Cerebellar nuclear complex (tissue), 1 donor: ENCODE measurements around the gene CBX7.
"Not testable (repeated sequence)": the region's sequence is repeated elsewhere in the genome, so short reads cannot be mapped to it uniquely, and the experiment has no call there.

Experiments used
- DNase-seq, 2 experiments: peaks; one replicate each; lab custom pipeline; 2025; lab: John Stamatoyannopoulos, UW

Gene CBX7

DNA sequence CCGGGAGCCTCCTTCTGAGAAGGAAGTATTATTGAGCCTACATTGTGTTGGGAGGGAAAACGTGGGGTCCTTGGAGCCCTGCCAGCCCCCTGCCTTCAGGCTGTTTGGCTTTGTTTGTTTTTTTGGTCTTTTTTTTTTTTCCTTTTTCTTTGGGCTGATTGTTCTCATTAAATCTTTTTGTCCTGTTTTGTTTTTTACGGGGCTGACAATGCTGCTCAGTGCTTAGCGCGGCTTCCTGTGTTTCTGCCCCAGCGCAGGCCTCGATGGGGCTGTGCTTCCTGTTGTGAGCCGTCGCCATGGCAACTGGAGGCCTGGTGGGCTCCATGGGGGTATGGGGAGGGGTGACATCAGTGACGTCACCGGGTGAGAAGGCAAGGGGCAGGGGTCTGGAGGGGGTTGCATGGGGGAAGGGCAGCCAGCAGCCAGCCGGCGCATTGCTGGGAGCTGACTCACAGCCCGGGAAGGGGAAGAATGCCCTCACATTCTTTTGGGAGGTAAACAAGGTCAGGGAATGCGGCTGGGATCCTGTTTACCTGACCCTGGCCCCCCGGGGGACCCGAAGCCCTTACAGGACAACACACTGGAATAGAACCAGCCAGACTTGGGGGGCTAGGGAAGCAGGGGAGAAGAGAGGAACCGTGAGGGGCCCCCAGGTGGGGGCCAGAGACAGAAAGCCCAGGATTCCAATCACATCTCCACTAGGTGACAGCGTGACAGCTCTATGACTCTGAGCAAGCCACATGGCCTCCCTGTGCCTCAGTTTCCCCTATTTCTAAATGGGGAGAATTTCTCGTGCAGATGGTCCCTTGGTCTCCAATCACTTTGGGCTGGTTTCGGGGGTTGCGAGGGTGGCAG, 22.2 kb upstream of the CBX7 start:
- DNase-seq: no peak

DNA sequence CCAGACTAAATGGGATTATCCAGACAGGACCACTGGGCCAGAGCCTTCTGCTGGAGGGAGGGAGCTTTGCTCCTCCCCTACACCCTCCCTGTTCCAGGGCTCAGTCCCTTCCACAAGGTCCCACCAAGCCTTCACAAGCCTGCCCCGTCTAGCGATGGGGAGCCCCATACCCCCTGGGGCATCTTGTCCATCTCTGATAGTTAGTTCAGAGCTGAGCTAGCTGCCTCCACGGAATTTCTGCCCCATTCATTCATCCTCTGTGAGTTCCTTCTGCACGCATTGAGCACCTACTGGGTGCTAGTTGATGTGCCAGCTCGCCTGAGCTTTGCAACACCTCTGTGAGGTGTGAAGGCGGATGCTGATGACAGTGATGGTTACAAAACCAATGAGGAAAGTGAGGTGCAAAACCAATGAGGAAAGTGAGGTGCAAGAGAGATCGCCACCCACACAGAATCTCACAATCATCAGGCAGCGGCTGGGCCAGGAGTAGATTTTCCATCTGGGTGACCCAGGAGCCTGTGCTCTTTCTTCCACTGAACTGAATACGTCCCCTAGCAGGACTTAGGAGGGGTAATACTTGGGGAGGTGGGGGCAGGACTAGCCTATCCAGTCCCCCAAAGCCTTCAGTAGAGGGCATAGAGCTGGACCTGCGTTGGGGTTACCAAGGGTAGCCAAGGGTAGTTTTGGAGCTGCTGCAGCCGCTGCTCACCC, 21.5 kb upstream of the CBX7 start:
- no peak for DNase-seq

DNA sequence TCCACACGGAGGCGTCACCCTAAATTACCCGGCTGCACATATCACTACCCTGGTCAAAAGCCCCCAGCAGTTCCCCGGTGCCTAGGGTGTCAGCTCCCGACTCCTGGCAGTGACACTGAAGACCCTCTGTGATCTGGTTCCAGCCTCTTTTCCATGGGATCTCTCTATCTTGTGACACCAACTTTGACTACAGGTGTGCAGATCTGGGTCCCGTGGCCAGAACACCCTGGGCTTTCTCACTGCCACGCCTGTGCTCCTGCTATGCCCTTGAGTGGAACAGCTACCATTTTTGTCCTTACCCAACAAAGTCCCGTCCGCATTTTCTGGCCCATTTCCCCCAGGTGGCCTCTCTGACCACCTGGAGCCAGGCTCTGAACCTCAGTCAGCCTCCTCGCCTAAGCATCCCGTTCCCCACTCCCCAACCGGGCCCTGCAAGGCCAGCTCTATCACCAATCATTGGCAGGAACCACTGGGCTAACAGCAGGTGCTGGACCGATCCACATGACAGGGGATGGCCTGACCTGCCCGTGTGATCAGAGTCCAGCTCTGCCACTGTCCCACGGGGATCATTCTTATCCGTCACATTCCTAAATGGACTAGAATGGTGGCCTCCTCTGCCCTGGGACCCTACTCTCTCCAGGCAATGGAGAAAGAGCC, 20.7 kb upstream of the CBX7 start:
- no peak for DNase-seq

DNA sequence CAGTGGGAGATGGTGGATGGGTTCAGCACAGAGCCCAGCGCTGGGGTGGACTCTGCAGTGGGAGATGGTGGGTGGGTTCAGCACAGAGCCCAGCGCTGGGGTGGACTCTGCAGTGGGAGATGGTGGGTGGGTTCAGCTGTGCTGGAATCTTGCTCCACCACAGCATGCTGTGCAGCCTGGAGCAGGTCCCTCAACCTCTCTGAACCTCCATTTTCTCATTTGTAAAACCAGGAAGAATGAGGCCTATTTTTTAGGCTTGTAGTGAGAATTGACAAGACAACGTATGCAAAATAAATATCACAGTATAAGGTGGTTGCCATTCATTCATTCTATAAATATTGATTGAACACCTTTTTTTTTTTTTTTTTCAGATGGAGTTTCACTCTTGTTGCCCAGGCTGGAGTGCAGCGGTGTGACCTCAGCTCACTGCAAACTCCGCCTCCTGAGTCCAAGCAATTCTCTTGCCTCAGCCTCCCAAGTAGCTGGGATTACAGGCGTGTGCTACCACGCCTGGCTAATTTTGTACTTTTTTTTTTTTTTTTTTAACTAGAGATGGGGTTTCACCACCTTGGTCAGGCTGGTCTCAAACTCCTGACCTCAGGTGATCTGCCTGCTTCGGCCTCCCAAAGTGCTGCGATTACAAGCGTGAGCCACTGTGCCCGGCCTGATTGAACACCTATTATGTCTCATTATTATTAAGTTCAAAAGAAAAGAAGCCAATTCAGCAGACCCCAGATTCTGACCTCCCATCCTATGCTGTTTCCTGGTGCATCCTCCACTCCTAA, 20.0 kb upstream of the CBX7 start:
- DNase-seq: not testable (repeated sequence)

DNA sequence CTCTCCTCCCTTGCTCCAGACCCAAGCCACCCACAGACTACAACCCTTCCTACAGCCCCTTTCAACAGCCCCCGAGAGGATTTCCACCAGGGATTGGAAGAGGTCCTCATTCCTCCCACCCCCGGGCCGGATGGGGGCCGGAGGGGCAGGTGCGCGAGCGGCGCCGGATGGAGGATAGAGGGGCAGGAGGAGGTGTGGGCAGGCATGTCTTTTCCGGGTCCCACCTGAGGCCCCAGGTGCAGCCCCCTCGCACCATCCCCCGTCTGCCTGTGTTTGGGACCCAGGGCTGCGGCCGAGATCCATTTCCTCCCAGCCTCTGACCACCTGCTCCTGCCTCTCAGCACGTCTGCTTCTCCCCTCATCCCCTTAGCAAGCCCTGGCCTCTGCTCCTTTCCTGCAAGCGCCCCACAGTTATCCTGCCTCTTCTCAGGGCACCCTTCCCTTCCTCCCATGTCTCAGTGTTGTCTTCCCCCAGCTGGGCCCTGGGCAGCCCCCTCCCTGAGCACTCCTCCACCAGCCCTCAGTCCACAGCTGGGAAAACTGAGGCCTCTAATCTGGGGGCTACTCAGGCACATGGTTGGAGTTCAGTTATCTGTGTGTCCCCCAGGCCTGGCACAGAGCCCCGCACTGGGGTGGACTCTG, 19.3 kb upstream of the CBX7 start:
- DNase-seq: no peak

DNA sequence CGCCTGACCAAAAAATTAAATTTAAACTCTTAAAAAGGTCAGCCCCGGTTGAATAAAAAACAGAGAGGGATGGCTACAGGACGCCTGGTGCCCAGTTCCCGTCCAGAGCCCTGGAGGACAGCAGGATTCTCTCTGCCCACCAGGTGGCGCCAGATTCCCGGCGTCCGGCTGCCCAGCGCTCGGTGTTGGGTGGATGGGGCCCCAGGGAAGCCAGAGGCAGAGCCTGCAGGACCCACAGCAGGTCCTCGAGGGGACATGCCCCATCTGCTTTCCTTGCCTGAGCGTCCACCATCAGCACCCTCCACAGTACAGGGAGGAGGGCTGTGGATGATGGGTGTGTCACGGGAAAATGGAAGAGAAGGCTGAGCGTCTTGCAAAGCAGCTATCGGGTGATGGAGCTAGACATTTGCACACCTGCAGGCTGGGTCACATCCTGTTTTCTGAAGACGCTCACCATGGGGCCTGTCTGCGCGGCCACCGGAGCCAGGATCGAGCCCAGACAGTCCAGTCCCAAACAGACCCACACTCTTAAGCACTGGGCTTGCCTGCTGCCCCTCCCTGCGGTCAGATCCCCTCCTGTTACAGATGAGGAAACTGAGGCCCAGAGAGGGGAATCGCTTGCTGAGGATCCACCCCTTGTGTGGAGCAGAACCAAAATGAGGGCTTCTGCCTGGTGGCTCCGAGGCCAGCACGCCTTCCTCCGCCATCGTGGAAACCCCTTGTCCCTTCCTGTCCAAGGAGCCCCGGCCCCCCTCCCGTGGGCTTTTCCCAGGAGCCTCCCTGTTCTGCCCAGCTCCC, 18.5 kb upstream of the CBX7 start:
- no peak for DNase-seq

DNA sequence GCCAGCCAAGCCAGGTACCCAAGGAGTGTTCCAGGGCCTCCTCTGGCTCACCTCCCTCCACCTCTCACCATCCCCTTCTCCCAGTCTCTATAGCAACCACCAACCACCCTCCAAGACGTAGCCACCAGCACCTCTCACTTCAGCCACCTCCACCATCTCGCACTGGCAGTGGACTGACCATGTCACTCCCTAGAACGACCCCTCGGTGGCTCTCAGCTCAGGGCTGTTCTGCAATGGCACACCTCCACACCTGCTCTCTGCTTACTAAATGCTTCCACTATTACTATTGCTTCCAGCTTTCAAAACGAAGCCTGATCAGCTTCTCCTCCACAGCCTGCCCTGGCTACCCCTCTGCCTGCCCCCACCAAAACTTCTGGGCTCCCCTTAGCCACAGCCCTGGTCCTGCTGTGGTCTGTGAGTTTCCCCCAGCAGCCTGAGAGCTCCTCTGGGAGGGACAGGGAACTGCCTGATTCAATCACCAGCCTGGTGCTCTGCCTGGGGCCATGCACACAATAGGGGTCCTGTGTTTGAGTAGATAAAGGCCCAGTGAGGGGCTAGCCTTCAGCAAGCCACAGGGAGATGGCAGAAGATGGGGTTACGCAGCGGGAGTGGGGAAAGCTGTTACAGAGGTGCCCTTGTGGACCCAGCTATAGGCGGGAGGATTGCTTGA, 17.5 kb upstream of the CBX7 start:
- no peak for DNase-seq

DNA sequence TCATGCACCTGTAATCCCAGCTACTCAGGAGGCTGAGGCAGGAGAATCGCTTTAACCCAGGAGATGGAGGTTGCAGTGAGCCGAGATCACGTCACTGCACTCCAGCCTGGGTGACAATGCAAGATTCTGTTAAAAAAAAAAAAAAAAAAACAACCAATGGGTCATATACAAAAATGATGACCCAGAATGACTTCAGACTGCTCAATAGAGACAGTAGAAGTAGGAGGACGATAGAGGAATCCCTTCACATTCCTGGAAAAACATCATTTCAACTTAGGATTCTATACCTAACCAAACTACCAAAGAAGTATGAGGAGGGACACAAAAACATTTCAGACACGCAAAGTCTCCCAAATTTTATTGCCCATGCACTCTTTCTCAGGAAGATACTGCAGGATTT, 14.1 kb upstream of the CBX7 start:
- no peak for DNase-seq

DNA sequence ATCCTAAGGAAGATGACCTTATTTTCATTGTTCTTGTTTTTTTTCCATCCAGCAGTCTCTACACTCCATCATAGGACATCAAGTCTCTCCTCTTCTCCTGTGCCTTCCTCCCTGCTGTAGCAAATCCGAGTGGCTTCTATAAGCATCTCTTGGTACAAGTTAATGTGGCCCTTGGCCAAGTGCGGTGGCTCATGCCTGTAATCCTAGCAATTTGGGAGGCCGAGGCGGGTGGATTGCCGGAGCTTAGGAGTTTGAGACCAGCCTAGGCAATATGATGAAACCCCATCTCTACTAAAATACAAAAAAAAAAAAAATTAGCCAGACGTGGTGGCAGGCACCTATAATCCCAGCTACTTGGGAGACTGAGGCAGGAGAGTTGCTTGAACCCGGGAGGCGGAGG, 3.6 kb upstream of the CBX7 start:
- not testable (repeated sequence) for DNase-seq

DNA sequence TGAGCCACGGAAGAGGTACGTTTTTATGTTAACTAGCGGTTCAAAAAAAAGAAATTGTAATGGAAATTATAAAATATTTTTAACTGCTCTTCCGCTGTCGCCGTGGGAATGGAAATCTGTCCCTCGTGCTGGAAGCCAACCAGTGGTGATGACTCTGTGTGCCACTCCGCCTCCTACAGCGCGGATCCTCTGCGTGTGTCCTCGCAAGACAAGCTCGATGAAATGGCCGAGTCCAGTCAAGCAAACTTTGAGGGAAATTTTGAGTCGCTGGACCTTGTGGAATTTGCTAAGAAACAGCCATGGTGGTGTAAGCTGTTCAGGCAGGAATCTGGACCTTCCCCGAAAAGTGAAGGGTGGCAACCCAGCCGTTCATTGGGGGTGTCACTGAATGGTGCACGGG, 2.9 kb upstream of the CBX7 start:
- no peak for DNase-seq

DNA sequence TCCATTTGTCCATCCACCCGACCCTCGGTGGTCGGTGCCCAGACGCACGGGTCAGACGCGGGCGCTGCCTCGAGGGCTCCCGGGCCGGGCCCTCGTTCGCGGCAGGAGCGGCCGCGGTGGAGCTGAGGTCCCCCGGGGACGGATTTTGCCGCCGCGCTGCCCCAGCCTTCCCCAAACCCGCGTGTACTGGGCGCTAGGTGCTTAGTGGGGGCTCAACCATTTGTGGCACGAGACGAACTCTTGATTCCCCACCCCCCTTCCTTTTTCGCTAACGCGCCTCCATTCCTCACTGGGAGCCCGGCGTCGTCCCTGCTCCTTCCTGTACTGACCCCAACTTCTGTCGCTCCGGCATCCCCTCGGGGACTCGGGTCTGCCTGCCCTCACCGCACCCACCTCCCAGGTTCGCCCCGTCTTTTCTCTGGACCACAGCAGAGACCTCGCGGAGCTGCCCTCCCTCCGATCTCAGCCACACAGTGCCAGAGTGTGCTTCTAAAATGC, 789 bp upstream of the CBX7 start:
- DNase-seq: no peak

DNA sequence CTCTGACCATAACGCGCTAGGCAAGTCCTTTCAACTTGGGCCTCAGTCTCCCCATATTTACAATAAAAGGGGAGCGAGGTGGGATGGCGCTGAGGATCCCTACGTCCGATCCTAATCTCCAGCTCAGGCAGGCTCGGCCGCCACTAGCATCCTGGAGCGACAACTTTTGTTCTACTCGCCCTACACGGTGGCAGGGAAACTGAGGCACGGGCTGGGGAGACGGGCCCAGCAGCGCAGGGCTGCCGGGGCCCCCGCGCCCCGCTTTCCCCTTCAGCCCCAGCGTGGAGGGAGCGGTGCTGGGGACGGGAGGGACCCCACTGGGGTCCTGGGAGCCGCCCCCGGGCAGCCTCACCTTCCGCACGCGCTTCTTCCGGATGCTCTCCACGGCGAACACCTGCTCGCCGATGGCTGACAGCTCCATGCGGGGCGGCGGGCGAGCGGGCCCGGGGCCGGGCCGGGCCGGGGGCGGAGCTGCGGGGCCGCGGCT, 413 bp downstream of the CBX7 start:
- DNase-seq: no peak

DNA sequence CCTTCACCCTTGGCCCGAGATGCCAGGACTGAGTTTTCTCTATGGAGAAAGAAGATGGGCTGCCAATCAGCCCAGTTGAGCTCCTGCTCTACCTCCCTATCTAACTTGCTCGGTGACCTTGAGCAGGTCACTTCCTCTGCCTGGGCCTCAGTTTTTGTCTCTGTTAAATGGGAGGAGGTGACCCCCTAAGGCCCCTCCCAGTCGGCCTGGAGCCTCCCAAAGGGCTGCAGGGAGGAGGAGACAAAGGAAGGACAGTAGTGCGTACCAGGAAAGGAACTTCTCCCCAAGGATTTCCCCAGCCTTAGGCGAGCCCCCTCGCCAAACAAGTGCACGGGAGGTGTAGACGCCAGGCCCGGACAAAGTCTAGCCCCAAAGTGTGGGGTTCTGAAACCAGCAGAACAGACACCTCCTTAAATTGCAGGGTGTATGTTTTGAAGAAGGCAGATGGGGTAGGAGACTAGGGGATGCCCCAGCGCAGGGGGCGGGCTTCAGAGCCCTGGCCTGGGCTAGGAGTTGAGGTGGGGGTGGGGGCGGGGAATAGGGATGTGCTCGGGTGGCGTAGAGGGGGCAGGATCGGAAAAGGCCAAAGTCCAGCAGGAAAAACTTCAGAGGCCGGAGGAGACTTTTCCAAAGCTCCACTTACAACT, 1.0 kb downstream of the CBX7 start:
- no peak for DNase-seq

DNA sequence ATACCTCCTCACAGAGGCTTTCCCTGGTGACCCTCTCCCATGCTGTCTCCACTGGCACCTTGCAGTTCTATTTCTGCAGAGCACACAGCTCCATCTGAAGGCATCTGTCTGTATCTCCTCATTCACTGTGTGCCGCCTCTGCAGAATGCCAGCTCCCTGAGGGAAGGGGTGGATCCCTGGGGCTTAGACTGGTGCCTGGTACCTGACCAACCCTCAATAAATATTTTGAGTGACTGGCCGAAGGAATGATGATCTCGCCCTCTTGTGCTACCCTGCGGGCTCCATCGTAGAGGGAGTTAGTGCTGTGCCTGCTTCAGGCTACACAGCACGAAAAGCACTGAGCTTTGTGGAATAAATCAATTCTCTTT, 1.6 kb downstream of the CBX7 start:
- DNase-seq: peak in 1 of 2 experiments; percentile 17

DNA sequence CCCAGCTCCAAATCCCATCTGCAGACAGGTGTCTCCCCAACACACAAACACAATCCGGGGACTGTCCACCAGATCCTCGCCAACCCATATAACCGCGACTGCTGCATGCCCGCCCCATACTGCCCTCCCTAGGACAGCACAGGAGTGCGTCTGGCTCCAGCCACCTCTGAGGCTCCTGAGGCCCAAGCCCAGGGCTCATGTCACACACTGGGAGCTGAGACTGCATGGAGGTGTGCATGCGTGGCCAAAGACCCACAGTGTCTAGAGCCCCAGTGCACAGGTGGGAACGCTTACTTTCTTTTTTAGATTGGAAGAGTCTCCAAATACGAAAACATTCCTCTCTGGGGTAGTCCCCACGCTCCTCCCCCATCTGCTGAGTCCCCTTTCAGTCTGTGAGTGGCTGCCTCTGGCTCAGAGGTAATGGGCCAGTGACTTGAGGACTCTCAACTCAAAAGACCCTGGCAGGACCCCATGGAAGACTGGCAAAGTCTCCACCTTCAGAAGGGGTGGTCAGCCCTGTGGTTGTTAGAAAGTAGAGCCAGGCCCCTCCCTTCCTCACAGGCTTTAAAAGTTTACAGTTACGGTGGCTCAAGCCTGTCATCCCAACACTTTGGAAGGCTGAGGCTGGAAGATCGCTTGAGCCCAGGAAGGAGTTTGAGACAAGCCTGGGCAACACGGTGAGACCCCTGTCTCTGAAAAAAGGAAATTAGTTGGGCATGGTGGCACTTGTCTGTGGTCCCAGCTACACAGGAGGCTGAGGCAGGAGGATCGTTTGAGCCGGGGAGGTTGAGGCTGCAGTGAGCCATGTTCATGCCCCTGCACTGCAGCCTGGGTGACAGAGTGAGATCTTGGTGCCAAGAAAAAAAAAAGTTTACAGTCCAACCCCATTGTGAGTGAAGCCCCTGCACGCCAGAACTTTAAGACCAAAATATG, 2.3 kb downstream of the CBX7 start:
- DNase-seq: no peak

DNA sequence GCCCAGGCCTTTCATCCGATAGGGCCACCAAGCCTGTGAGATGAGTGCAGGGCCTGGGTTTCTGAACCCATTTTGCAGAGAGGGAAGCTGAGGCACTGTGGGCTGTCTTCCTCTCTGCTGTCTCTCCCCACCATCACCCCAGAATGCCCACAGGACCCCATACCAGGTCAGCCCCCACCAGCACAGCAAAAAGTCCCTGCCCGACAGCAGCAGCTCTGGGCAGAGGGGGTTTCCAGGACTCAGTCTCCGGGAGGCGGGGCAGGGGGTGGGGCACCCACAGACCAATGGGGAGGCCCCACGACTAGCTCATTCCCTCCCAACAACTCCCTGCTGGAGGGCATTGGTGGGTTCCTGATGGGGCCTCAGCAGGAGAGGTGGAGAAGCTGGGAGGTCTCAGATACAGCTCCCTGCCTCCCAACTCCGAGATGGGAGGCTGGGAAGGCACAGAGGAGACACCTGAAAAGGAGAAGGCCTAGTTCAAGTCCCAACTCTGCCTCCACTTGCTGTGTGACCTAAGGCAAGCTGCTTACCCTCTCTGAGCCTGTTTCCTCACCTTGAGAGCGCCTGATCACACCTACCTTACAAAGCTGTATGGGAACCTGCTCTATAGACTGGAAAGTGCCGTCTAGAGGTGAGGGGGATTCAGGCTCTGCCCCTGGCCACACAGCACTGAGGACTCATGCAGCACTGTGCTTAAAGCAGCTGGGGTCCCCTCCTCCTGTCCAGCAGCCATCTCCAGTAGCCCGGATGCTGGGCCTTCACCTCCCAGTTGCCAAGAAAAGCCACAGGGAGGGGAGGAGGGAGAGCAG, 3.5 kb downstream of the CBX7 start:
- no peak for DNase-seq

DNA sequence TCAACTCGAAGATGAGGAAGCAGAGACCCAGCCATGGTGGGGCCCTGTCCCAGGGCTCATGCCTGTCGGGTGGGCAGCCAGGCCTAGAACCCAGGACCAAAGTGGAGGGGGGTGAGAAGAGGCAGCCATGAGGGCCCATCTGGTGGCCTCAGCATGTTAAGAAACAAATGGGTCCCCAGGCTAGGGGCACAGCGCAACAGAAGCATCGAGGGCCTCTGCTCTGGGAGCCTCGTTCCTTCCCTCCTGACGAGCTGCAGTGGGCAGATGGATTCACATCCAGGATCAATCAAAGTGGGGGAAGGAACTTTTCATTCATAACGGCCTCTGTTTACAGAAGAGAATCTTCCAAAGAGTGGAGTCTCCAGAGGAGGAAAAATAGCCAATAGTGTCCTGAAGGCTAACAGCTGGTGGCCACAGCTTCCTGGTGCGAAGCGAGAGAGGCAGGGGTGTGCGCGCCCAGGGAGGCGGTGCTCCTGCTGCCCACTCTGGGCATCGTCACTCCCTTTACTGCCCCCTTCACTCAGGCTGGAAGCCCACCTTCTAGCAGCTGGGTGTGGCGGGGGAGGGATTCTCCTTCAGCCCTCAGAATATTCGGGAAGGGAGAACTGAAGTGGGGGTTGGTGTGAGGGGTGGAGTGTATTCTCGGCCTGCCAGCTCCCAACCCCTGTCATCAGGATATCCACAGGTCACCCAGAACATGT, 4.3 kb downstream of the CBX7 start:
- no peak for DNase-seq
